GM19372 (cell line): ENCODE measurements around the gene PPP2R5D.
"Not testable (repeated sequence)": the region's sequence is repeated elsewhere in the genome, so short reads cannot be mapped to it uniquely, and the experiment has no call there.

ENCODE experiments used
- ATAC-seq: cut with Tn5 transposase; IDR thresholded peaks from one replicate; pipeline ENCODE4 v1.9.1; 2021; ENCODE audit warnings: mild to moderate bottlenecking, low read depth, moderate library complexity; ENCODE audit not compliant: unreplicated experiment

Gene PPP2R5D

DNA sequence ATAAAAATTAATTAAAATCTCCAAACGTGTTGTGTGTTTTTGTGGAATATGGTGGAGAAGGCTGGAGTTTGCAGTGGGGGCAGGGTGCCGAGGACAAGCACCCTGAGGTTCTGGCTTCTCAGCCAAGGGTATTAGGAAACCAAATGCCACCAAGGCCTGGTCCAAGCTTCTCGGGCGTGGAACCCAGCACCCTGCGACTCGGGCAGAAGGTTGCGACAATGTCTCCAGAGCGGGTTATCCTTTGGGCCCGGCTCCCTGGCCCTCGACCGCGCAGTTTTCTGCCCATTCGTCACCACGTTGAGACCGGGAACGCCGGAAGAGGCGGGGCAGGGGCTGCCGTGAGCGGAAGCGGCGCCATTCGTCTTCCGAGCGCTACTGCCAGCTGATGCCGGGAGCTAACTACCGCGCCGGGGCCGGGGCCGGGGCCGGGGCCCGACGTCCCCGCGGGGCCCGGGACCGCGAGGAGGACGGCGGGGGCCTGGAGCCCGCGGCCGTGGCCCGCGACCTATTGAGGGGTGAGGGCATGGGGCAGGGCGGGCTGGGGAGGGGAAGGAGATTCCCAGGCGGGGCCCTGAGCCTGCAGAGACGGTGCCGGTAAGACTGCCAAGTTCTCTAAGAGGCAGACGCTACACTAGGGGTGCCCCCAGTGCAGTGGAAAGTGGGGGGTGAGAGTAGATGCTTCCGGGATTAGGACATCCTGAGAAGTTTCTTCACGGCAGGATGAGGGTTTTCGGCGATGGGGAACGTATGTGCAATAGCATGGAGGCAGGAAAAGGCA is 37.1 kb downstream of the PPP2R5D start, which contains the start of gene RRP36:
Gene RRP36, plus strand, starts transcription at position 354 of the 778 bp plus-strand sequence. Its CDS starts 32 bp downstream, at position 386.
- ATAC-seq: peak; percentile 70

DNA sequence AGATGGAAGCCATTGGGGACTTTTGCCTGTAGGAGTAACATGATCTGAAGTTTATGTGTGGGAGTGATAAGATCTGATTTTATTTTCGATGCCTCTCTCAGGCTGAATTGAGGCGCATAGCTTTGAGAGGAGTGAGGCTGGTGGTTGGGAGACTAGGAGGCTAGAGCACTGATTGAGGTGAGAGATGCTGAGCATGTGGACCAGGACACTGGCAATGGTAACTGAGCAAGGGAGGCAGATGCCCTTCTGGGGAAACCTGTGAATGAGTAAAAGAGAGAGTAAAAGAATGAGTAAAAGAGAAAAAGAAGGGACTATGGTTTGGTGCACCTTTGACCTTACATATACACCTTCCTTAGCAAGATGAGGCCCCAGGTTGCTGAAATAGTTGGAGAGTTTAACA is 40.1 kb downstream of the PPP2R5D start:
- no peak for ATAC-seq

GRCh38 chr6:43026365-43026764 is 42.0 kb downstream of the PPP2R5D start:
- ATAC-seq: no peak

- ATAC-seq: no peak
These were observed 44.8 kb downstream of the PPP2R5D start for GRCh38 chr6:43029120-43029519.

DNA sequence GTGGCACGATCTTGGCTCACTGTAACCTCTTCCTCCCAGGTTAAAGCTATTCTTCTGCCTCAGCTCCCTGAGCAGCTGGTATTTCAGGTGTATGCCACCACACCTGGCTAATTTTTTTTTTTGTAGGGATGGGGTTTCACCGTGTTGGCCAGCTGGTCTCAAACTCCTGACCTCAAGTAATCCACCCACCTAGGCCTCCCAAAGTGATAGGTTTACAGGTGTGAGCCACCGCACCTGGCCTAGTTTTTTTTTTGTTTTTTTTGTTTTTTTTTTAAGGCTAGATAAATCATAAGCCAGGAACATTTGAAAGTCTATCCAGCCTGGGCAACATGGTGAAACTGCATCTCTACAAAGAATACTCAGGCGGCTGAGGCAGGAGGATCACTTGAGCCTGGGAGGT is 48.0 kb downstream of the PPP2R5D start:
- no peak for ATAC-seq

DNA sequence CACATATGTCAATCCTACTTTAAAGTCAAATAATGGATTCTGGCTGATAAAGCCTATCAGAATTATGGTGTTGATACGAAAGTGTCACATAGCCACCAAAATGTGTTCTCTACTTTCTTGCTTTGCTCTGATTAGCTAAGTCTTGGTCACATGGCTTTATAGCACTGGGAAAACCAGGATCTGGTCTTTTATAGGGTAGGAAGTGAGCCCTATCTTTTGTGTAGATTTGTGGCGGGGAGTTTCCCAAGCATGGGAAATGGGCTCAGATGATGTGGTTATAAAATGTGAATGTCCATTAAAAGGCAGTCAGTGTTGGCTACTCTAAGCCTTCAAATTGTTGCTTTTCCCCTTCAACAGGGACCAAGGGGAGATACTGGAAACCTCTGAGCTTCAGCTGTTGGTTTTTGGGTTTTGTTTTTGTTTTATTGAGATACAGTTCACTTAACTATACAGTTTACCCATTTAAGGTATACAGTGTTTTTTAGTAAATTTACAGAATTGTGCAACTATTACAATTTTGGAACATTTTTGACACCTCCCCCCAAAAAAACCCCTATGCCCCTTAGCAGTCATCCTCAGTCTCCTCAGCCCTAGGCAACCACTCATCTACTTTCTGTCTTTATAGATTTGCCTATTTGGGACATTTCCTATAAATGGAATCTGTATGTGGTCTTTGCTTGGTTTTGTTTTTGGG is 49.3 kb downstream of the PPP2R5D start:
- ATAC-seq: no peak

GRCh38 chr6:43034190-43034525 is 49.8 kb downstream of the PPP2R5D start:
- ATAC-seq: no peak

DNA sequence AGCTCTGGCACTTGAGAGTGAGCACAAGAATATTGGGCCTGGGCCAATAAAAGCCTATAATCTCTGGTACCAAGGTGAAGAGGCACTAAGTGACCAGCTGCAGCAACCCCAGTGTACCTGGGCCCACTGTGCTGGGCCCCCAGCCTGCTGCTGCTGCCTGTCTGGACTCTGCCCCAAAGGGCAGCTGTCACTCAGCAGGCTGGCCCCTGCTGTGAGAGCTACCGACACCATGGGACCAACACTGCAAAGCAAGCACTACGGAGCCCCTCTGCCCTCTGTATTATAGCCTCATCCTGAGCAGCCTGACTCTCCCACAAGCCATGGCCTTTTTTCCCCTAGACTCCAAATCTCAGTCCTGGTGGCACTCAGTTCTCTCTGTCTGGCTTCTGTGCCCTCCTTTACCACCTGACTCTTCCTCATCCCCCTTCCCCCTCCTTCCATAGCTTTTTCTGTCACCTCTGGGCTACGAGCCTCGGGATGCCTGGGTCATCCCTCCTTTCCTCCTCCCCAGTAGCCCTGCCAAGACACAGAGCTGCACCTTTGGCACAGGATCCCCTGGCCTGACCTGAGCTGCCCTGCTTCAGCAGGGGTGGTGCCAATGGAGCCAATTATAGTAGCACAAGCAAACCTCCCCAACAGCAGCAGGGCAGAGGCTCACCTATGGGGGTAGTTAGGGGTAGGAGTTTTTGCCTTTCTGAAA is 51.3 kb downstream of the PPP2R5D start:
- ATAC-seq: no peak

DNA sequence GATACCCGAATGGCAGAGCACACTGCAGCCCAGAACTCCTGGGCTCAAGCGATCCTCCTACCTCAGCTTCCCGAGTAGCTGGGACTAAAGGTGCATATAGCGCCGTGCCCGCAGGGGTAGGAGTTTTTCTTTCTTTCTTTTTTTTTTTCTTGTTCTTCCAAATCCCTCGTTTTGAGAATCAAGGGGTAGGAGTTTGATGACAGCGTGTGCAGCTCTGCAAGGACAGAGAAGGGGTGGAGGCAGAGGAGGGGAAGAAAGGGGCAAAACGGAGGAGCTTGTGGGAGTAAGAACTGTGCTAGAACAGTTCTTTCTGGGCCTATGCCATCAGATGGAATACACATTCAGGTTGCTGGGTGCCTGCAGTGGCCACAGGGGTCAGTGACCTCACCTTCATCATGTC is 52.3 kb downstream of the PPP2R5D start:
- no peak for ATAC-seq

- ATAC-seq: no peak
These were observed 52.8 kb downstream of the PPP2R5D start for GRCh38 chr6:43037197-43037596.

DNA sequence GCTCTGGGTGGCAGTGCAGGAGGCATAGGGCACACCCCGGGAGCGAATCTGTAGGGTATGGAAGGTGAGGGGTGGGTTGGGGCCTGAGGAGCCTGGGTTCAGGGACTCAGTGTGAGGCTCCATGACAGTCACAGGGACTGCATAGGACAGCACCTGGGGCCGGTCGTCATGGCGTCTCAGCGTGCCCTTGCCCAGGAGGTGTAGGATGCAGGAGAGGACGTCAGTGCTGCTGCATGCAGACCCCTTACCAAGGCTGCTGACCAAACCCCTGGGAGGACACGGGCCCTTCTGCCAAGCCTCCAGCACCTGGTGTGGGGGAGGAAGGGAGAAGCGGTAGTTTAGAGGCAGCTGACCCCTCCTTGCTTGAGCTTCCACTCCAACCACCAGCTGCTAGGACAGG is 53.3 kb downstream of the PPP2R5D start:
- no peak for ATAC-seq

DNA sequence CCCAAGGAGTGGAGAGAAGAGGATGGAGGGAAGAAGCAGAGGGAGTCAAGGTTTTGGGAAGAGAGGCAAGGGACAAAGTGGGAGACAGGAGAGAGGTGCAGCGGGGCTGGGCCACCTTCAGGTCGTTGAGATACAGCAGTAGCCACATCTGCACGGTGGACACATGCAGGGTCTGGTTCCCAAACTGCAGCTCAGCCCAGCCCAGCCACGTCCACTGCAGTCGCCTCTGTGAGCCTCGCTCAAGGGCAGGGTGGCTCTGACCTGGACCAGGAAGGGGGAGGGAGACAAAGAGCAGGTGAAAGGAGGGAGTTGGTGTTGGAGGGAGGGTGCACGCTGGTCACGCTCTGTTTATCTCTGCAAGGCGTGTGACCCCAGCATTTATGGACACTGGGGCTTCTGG is 54.4 kb downstream of the PPP2R5D start:
- ATAC-seq: no peak

GRCh38 chr6:43040542-43041257 is 56.3 kb downstream of the PPP2R5D start:
- no peak for ATAC-seq

- ATAC-seq: not testable (repeated sequence)
These were observed 57.1 kb downstream of the PPP2R5D start for GRCh38 chr6:43041475-43041874.

DNA sequence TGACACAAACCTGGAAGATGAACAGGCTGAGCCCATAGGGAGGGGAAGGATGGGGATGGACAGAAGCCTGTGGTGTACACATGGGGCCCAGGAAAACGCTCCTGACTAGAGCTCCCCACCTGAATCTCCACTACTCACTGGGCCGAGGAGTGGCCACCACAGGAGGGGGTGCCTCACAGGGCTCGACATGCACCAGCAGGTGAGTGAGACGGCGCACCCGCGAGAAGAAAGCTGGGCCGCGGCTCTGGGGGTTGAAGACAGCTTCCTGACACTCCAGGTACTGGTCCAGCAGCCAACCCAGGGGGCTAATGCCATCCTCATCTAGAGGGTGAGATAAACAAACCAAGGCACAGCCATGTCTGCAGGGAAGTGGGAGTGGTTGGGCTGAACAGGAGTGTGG is 58.9 kb downstream of the PPP2R5D start:
- no peak for ATAC-seq

DNA sequence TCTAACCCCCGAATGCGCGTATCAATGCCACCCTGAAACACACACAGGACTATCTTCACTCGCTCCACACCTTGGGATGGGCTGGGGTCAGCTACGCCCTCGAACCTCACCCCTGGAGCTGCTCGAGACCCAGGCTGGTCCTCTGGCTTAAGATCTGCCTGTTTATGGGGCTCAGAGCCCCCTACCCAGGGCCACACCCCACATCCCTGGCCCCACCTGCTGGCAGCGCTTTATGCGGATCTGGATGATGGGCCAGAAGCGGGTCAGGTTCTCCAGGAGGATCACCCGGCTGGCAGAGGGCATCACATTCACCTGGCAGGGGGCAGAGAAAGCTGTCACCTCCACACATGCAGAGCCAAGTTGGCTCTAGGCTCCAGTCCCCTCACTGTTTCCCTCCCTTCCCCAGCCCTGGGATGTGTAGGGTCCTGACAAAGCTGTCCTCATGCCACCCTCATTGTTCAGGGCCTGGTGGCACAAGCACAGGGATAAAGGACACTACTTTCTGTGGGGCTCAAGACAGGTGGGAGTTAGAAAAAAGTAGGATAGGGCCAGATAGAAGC is 61.1 kb downstream of the PPP2R5D start:
- no peak for ATAC-seq

GRCh38 chr6:43047998-43048397 is 63.6 kb downstream of the PPP2R5D start:
- ATAC-seq: no peak

GRCh38 chr6:43050981-43051380 is 66.6 kb downstream of the PPP2R5D start:
- ATAC-seq: no peak

DNA sequence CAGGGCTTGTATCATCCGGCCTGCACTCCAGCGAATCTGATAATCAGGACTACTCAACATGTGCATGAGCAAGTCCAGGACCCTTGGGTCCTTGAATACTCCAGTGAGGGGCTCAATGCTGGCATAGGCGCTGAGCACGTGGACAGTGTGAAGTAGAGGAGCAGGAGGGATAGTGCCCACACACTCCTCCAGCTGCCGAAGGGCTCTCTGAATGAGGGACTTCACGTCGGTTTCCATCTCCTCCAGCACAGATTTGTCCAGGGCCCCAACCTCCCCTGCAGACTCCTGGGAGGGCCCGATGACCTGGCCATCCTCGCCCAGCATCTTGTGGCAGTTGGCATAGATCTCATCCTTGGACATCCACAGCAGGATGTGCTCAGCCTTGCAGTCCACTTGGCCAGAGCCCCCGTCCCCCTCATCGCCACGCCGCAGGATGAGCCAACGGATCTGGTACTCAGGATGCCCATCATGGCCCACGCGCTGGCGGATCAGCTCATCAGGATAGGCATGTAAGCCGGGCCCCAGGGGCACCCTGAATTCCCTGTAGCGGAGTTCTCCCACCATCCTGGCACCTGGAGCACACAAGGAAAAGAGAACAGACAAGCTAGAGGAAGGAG is 68.0 kb downstream of the PPP2R5D start:
- no peak for ATAC-seq
